ENCODE results near the gene B3GALNT2. TPM values are rescaled to one million over a fixed set of nuclear protein-coding genes. Genes with fewer than 3 reads are reported as not detected.
"Not testable (repeated sequence)": the region's sequence is repeated elsewhere in the genome, so short reads cannot be mapped to it uniquely, and the experiment has no call there.

The B3GALNT2 gene
- total RNA-seq, 1 donor from 2014 or later, result 19.6 TPM

DNA sequence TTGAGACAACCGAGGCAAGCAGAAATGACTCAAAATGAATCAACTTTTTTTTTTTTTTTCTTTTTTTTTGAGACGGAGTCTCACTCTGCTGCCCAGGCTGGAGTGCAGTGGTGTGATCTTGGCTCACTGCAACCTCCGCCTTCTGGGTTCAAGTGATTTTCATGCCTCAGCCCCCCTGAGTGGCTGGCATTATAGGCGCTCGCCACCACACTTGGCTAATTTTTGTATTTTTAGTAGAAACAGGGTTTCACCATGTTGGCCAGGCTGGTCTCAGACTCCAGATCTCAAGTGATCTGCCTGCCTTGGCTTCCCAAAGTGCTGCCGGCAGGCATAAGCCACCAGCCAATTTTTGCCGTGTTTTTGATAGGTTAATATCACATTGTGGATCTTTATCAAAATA is 46.4 kb downstream of the B3GALNT2 start:
- DNase-seq (ENCODE audit: low spot score in 2 of 2); FAIRE-seq: not testable (repeated sequence)

DNA sequence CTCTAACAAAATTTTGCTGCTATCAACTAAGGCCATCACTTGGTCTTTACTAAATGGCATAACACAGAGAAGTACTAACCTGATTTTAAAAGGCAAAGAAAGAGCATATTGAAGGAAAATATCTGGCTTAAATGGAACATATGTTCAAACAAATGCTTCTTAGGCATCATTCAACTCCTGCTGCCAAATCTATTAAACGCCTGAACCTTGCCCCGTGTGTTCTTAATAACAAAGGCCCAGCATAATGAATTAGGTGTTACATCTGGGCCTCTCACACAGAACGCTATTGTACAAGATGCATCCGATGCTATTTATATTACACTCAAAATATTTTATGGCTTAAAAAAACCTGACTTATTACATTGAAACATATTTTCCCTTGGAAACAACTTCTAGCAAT is 48.4 kb downstream of the B3GALNT2 start:
- DNase-seq (ENCODE audit: low spot score in 2 of 2) (no peak), FAIRE-seq (no peak)

DNA sequence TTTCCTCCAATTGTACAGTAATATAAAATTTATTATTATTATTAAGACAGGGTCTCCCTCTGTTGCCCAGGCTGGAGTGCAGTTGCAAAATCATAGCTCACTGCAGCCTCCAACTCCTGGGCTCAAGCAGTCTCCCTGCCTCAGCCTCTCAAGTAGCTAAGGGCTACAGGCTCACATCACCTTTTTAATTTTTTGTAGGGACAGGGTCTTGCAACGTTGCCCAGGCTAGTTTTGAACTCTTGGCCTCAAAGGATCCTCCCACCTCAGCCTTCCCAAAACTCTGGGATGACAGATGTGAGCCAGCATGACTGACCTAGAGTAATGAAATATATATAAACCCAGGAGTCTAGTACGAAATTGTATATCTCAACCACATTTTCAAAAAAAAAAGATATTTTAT is 49.2 kb downstream of the B3GALNT2 start:
- DNase-seq (ENCODE audit: low spot score in 2 of 2) (no peak), FAIRE-seq (no peak)

DNA sequence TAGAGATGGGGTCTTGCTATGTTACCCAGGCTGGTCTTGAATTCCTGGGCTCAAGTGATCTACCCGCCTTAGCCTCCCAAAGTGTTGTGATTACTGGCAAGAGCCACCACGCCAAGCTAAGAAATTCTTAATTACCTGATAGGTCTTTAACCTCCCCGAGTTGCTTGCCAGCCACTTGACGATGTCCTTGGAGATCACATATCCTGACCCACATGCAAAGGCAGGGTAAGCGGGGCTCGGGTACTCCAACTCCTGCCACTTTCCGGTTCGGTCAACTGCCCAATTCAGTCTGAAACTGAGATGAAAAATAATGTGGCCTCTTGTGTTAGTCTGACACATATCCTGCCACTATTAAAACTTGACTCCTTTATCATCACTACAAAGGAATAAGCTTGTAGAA is 50.2 kb downstream of the B3GALNT2 start:
- no peak for DNase-seq (ENCODE audit: low spot score in 2 of 2)
- FAIRE-seq, result no peak

DNA sequence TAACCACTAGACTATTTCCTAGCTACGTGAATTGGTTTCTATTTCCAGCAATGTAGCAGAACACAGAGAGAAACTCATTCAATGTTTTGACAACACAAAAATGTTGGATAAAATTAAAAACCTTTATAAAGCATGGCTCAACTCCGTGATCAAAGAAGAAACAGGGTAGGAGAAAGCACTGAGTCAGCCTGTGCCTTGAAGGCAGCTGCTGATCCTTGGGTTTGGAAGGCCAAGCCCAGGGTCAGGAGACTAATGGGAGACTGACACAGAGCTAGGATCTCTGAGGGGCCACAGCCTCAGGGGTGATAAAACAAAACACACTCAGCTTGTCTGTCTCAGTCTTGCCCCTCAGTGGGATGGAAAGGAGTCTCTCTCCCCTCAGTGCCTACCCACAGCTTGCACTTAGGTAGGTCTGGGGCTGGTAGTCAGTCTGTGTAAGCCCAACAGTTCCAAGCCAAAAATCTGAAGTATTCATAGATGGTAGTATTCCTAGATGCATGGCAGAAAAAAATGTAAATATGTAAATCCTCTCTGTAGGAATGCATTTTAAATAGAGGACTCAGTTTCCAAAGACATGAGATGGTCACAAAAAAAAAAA is 53.3 kb downstream of the B3GALNT2 start:
- no peak for FAIRE-seq

DNA sequence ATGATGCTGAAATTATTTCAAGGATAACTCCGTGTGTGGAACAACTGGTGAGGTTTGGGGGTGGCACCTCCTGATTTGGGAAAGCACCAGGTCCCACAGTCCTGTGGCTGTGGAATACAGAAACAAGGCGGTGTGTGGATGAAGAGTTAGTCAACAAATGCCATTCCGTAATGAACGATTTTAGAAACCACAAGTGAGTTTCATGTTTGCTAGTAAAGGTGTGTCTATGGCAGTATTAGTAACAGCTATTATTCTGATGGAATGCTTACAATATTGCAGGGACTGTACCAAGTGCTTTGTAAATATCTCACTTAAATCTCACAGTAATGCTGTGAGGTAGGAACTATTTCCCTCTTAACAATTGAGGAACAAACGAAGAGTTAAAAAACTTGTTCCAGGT is 53.8 kb downstream of the B3GALNT2 start:
- FAIRE-seq (no peak), DNase-seq (ENCODE audit: low spot score in 2 of 2) (no peak)

More for the DNA sequence above, 53.3 kb downstream of the B3GALNT2 start:
- no peak for DNase-seq (ENCODE audit: low spot score in 2 of 2)

DNA sequence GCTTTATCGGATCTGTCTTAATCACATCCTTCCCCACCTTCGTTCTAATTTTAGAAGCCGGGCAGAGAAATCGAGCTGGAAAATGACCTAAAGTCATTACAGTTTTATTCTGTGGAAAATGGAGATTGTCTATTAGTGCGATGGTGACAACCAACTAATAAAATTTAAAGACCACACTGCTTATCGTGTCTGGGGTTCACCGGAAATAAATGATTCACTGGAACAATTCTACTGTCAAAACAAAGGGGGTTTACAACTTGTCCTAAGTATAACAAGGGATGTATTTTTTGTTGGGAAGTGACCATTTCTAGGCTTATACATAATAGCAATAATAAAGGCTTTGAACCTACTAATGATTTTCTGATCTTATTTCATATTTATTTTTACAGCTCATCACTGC is 55.6 kb downstream of the B3GALNT2 start:
- DNase-seq (ENCODE audit: low spot score in 2 of 2), result no peak
- no peak for FAIRE-seq

DNA sequence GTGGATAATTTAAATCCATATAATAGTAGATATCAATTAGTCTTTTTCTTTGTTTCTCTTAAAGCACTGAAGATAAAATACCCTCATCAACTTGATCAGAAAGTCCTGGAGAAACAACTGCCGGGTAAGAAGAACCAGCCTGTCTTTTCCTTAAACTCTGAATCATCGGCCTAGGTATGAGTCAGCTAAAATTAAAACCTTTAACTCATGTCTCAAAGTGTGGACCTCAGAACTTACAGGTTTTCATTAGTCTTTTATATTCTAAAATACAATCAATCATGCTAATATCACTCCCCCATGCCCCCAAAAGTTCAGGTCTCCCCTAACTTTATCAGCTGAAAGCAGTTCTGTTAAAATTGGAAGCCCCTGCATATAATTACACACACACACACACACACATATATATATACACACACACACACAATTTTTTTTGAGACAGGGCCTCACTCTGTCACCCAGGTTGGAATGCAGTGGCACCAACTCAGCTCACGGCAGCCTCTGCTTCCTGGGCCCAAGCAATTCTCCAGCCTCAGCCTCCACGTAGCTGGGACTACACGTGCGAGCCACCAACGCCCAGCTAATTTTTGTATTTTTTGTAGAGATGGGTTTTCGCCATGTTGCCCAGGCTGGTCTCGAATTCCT is 61.3 kb downstream of the B3GALNT2 start:
- FAIRE-seq (no peak), DNase-seq (ENCODE audit: low spot score in 2 of 2) (no peak)

DNA sequence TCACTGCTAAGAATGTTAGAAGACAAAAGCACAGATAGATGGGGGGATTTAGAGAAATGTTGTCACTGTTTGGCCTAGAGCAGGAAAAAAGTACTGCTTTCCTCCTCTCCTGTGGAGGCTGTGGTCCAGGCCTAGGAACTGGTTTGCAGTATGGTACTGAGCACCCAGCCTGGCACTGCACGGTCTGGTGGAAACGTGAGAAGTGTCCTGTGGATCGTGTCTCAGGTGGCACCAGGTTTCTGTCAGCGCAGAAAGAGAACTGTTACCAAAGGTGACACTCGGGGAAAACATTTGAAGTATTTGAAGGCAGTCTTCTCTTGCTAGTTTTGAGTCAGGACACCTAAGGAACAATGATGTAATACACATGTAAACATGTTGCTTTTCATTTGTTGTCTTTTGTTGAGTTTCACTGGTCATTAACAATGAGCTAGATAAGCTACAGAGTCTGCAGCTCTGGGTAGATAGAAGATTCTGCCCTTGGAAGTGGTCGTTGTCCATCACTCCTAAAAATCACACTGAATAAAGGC is 63.0 kb downstream of the B3GALNT2 start:
- DNase-seq (ENCODE audit: low spot score in 2 of 2), result no peak
- FAIRE-seq, result no peak

DNA sequence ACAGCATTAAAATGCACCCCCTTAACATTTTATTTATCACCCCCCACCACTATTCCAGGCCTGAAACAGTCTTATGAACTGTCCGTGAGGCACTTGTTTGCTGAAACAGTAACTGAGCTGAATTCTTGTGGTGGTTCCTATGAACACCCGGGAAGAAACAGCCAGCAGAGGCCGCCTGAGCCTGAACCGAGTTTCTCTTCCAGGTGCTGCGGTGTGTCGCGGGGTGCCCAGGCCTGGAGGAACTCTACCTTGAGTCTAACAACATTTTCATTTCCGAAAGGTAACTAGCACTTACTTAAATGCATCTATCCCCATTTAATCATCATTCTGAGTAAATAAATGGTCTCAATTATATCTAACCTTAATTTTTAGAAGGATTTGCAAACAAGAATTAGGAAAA is 70.3 kb downstream of the B3GALNT2 start:
- FAIRE-seq (no peak), DNase-seq (ENCODE audit: low spot score in 2 of 2) (no peak)

DNA sequence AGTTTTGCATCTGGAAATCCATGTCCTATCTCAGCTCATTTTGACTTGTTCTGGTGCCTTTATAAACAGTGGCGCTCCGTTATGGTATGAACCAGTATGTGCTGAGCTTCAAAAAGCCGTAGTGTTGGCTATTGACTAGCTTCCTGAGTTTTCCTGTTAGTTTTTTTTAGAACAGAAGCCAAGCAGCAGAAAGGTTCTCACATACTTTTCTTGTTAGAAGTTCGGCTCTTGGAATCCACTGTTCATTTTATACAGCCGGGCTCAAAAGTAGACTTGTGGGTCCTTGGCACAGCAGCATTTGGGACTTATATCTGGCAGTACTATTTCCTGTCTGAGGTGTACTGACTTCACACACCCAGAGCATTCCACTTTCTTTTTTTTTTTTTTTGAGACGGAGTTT is 73.3 kb downstream of the B3GALNT2 start:
- no peak for FAIRE-seq
- no peak for DNase-seq (ENCODE audit: low spot score in 2 of 2)

DNA sequence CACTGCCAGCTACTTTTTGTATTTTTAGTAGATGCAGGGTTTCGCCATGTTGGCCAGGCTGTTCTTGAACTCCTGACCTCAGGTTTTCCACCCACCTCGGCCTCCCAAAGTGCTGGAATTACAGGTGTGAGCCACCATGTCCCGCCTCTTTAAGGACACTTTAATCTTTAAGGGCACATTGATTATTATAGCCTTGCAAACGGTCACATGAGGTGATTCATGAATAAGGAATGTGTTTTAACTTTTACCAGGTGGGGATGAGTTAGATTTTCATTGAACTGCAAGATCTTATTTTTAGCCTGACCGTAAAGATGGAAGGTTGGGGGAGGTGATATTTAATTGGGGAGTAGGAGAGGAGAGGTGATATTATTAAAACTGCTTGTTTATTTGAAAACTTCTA is 75.1 kb downstream of the B3GALNT2 start:
- FAIRE-seq (no peak), DNase-seq (ENCODE audit: low spot score in 2 of 2) (no peak)

DNA sequence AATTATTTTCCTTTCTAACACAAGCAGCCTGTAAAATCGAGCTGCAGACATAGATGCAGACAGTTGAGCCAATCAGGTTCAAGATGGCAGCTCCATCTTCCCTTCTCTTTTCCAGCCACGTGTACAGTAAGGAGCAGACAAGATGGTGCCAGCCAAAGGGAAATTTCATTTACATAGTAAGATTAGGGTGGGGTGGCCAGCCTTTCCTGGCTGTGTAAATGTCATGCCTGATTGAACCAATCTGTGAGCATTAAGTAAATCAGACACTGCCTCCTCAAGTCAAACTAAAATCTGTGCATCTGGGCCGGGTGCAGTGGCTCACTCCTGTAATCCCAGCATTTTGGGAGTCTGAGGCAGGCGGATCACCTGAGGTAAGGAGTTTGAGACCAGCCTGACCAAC is 76.8 kb downstream of the B3GALNT2 start:
- FAIRE-seq, result no peak
- DNase-seq (ENCODE audit: low spot score in 2 of 2), result no peak

DNA sequence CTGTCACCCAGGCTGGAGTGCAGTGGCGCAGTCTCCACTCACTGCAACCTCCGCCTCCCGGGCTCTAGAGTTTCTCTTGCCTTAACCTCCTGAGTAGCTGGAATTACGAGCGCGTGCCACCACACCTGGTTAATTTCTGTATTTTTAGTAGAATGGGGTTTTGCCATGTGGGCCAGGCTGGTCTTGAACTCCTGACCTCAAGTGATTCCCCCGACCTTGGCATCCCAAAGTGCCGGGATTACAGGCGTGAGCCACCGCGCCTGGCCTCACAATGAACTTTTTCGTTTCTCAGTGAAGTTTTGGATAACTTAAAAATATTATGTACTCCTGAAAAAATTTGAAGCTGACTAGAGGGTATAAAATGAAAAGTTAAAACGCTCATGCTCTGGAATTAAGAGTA is 77.6 kb downstream of the B3GALNT2 start:
- DNase-seq (ENCODE audit: low spot score in 2 of 2) (no peak), FAIRE-seq (no peak)

DNA sequence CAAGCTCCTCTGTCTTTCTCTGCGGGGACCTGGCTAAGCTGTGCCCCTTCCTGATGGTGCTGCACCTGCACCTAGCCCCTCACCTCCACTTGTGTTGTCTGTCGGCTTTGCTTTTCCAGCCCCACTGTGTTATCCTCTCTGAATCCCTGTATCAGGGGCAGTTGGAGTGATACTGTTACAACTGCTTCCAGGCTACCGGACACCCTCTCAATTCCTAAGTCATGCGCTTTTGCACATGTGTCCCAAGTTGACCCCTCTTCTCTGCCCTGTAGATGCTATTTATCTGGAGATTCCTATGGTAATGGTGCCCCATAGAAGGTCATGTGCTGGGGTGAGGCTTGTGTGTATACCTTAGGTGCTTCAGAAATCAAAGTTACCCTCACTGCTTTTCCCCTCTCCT is 78.1 kb downstream of the B3GALNT2 start:
- FAIRE-seq (no peak), DNase-seq (ENCODE audit: low spot score in 2 of 2) (no peak)

DNA sequence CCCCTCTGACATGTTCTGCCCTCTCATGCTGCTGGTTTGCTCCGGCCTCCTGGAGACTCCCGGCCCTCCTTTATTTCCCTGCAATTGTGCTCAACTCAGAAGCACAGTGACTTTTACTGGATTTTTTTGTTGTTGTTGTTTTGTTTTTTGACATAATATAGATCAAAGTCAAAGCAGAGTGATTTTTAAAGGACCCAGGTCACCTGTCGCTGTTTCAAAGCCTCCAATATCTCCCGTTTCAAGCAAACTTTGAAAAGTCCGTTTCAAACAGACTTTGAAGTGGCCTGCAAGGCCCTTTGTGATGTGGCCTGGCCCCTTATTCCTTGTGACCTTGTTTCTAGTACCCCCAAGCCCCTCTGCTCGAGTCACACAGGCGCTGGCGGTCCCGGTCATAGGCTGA is 78.9 kb downstream of the B3GALNT2 start:
- no peak for FAIRE-seq
- no peak for DNase-seq (ENCODE audit: low spot score in 2 of 2)

DNA sequence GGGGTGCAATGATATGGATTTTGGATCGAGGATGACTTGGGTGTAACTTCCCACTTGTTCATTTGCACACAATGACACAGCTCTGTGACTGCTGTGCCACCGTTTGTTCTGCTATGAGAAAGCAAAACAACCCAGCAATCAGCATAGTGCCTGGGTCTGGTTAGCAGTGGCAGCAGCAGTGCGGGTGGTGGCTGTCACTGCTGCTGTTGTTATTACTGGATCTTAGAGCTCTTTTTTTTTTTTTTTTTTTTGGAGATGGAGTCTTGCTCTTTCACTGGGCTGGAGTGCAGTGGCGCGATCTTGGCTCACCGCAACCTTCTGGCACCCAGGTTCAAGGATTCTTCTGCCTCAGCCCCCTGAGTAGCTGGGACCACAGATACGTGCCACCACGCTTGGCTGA is 80.2 kb downstream of the B3GALNT2 start:
- no peak for DNase-seq (ENCODE audit: low spot score in 2 of 2)

DNA sequence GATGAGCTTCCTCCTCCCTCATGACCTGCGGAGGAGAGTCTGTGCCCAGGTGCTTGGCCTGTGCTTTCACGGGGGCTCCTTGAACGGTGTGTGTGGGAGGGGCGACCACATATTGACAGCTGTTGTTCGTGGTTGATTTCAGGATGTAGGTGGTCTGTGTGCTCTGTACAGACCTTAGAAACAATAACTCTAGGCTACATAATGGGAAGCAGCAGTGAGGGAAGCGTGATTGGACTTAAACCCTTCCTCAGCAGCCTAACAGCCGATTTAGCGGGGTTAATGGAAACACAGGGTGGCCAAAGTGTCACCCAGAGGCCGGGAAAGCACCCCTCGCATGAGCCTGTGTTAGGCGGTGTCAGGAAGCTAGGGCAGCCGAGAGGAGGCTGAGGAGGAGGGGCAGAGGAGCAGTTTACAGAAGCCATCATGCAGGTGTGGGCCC is 81.0 kb downstream of the B3GALNT2 start:
- no peak for DNase-seq (ENCODE audit: low spot score in 2 of 2)
- no peak for FAIRE-seq

More for the DNA sequence above, 80.2 kb downstream of the B3GALNT2 start:
- no peak for FAIRE-seq

DNA sequence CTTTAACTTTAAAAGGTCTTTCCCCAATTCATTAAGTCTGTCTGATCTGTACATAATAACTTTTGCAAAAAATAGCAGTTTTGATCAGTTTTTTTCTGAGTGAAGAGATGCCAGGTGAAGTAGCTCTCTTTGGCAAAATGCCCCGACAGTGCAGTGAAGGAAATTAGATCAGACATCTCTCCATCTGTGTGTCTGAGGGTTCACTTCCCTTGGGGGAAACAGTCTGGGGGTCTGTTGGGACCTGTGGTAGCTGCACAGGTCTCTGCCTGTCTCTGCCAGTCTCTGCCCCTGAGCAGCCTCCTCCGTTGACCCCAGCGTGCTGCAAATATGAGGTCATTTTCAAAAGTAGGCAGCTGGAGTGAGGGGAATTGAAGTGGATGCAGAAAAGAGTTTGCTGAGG is 82.5 kb downstream of the B3GALNT2 start:
- DNase-seq (ENCODE audit: low spot score in 2 of 2) (no peak), FAIRE-seq (no peak)

DNA sequence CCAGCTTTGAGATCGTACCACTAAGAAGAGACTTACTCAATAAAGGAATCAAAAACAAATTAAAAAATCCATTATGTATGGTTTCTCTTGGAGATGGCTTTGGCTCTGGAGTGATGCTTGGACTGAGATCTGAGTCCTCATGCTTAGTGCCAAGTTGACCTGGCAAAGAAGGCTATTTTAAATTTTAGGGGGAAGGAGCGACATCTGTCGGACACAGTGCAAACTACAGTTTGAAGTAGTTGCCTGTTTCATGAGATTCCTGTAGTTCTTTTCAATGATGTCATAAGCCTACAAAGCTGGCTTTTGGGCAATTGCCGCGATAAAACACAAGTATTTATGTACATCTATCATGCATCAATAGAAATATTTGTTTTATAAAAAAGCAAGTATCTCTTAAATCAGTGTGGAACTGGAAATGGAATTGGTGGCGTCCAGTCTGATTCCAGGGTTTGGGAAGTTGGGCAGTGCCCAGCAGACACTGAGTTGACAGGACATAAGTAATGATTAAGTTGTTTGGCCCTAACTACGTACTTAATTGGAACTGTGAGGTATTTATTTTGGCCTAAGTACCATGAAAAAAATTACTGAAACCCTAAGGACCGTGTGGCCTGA is 87.1 kb downstream of the B3GALNT2 start:
- peak; percentile 65 for FAIRE-seq
- peak; percentile 67 to 78 for DNase-seq (ENCODE audit: low spot score in 2 of 2)

DNA sequence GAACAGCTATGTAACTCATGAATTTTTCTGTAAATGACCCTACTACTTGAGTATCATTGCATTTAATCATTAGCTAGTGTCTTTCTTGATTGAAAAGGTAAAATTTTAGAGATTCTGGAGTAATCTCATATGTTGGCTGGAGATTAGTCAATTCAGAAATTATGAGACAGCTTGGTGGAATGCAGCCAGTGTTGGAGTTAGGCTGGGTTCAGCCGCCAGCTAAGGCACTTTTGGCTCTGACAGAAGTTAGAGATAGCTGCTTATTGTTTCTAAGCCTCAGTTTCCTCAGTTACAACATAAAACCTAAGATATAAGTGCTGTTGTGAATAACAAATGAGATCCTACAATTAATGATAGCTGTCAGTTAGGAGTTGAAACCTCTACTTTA is 87.6 kb downstream of the B3GALNT2 start:
- no peak for FAIRE-seq
- no peak for DNase-seq (ENCODE audit: low spot score in 2 of 2)
